GM18511 (cell line): Measurements from ENCODE around the gene GADD45G.

ENCODE experiments used
- ATAC-seq: cut with Tn5 transposase; IDR thresholded peaks from one replicate; pipeline ENCODE4 v1.9.1; 2021; ENCODE audit warnings: mild to moderate bottlenecking, moderate library complexity; ENCODE audit not compliant: unreplicated experiment

GADD45G gene, protein sequence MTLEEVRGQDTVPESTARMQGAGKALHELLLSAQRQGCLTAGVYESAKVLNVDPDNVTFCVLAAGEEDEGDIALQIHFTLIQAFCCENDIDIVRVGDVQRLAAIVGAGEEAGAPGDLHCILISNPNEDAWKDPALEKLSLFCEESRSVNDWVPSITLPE

GRCh38 chr9:89604729-89605464 is at the start of gene GADD45G:
Gene GADD45G (plus strand): TSS chr9:89605012. CDS start chr9:89605122, 110 bp downstream.
- ATAC-seq: peak; percentile 56

DNA sequence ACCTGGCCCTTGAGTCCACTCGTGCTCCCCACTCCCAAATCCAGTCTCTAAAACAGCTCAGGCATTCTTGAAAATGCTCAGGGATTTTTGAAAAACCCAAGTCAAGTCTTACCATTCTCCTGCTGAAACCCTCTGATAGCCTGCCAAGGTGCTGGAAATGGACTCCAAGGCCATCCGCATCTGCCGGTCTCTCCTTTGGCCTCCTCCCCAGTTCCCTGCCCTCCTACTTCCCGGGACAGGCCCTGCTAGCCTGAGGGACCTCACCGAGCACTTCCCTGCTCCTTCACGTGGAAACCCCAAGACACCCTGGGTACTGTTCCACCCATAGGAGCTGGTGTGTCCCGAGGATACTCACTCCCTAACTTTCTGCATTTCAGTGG is 49.8 kb upstream of the GADD45G start:
- no peak for ATAC-seq

- ATAC-seq: peak; percentile 82
These were observed 49.1 kb upstream of the GADD45G start for GRCh38 chr9:89555451-89556375.

GRCh38 chr9:89558196-89558899 is 46.5 kb upstream of the GADD45G start:
- ATAC-seq: no peak

- no peak for ATAC-seq
These were observed 45.9 kb upstream of the GADD45G start for GRCh38 chr9:89558948-89559347.

GRCh38 chr9:89562186-89562814 is 42.5 kb upstream of the GADD45G start:
- peak; percentile 82 for ATAC-seq

DNA sequence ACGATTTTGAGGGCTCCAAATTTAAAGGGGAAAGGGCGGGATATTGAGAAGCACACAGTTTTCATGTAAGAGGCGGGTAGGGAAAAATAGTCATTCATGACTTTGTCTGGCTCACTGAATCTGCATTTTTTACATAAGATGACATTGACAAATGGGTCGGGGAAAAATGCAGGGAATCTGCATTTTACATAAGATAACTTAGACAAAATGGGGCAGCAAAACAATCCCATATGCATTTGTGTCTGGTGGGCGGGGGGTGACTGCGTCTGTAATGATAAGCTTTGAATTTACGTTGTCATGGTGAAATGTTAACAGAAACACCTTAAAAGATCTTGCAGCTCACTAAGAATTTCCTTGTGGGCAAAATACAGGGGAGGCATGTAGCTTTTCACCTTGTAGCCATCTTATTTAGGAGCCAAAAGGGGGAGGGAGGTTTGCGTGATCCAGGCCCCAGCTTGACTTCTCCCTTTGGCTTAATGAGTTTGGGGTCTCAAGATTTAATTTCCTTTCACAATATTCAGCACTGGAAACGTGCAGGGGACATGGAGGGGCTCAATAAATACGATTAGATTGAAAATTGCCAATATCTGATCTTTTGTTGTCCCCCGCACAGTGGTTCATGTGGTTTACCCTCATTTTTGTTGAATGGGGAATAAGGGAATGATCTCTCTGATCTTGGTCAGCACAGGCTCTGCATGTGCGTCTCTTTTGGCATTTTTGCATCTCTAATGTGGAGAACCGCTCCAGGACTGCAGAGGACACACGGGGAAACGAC is 41.1 kb upstream of the GADD45G start:
- no peak for ATAC-seq

DNA sequence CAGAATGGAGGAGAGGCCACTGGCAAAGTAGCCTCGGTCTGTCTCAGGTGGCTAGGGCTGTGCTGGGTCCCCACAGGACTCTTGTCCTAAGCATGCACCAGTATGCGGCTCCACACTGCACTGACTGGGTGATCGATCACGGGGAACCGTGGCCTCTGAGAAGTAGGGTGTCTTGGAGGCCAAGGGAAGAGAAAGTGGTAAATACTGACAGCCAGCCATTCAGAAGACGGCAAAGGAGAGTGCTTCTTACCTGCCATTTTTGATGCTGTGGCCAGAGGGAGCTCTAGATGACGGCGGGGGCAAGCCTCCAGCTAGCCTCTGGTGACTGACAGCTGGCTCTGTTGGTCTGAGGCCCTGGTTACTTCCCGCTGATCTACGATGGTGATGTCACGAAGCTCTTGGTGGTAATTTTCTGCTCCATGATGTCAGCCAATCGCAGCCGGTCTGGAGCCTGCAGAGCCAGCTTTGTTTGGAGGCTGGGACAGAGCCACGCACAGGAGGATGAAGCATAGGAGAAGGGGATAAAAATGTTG is 40.4 kb upstream of the GADD45G start:
- peak; percentile 62 for ATAC-seq

DNA sequence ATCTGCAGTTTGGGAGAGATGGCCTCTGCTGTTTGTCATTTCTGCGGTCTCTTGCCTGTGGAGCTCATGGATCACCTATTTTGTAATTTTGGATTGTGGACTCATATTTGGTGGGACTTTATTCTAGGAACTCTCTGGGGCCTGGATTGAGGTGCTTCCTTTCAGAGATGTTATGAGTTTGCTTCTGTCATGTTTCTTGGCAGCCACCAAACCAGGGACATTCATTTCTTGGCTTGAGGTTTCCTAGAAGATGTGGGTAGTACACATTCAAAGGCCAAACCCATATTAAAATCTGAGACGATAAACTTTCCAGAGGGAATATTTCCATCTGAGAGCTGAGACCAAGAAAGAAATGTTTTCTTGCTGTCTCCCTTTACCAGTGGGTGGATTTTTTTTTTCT is 37.2 kb upstream of the GADD45G start:
- no peak for ATAC-seq

DNA sequence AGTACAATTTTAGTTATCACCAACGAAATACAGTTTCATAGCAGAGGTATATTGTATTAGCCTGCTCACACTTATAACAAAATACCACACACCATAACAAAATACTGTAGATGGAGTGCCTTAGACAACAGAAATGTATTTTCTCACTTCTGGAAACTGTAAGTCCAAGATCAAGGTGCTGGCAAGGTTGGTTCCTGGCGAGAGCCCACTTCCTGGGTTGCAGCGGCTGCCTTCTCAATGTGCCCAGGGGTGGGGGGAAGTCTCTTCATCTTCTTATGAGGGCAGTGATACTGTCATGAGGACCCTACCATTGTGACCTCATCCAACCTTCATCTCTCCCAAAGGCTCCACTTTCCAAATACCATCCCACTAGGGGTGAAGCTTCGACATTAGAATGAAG is 30.5 kb upstream of the GADD45G start:
- ATAC-seq: no peak

- ATAC-seq: no peak
These were observed 28.4 kb upstream of the GADD45G start for GRCh38 chr9:89576404-89576839.

DNA sequence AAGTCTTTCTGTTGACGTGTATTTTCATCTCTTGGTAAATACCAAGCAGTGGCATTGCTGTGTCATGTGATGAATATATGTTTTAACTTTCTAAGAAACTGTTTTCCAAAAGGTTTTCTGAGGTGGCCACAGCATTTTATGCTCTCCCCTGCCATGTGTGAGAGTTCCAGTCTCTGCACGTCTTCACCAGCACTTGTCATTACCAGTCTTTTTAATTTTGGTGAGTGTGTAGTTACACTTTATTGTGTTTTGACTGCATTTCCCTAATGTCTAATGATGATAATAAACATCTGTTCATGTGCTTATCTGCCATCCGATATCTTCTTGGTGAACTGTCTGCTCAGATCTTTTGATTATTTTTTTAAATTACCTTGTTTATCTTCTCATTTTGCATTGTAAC is 27.4 kb upstream of the GADD45G start:
- no peak for ATAC-seq

DNA sequence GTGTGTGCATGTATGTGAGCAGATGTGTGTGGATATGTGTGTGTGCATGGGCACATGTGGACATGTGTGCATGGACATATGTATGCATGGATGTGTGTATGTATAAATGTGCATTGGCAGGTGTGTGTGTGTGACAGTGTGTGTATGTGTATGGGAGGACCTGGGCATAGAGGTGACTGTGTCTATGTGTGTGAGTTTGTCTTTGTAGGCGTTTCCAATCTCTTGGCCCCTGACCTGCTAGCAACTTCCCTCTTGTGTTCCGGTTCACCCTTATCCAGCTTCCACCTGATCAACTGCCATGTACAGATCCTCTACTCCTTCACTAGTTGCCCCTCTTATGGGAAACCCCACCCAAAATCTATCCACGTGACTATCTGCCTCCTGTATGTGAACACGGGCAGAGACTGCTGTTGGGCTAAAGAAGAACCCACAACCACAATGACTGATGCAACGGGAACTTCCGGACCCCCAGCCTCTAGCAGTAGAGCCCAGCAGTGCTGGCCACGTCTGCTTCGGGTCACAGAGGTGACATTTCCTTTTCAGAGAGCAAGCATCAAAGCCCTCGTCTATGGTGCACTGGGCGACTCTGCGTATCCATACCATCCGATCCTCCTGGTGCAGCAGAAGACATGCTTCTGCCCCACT is 24.9 kb upstream of the GADD45G start:
- no peak for ATAC-seq

GRCh38 chr9:89586311-89586710 is 18.5 kb upstream of the GADD45G start:
- ATAC-seq: no peak

GRCh38 chr9:89588271-89588879 is 16.4 kb upstream of the GADD45G start:
- no peak for ATAC-seq

DNA sequence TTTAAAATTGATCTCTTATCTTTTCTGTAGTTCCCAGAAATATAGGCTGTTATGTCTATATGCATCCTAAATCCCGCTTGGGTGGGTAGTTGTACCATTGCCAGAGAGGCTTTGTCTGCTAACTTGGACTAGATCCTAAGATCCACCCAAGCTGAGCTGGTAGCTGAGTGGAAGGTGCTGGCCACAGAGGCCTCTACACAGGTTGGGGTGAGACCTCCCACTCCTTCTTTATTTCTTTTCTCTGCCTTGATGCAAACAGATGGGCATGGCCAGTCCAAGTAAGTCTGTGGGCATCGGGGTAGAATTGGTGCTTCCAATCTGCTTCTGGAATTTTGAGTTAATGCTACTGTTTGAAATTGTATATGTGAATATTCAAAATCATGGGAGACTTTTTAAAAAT is 14.4 kb upstream of the GADD45G start:
- no peak for ATAC-seq

DNA sequence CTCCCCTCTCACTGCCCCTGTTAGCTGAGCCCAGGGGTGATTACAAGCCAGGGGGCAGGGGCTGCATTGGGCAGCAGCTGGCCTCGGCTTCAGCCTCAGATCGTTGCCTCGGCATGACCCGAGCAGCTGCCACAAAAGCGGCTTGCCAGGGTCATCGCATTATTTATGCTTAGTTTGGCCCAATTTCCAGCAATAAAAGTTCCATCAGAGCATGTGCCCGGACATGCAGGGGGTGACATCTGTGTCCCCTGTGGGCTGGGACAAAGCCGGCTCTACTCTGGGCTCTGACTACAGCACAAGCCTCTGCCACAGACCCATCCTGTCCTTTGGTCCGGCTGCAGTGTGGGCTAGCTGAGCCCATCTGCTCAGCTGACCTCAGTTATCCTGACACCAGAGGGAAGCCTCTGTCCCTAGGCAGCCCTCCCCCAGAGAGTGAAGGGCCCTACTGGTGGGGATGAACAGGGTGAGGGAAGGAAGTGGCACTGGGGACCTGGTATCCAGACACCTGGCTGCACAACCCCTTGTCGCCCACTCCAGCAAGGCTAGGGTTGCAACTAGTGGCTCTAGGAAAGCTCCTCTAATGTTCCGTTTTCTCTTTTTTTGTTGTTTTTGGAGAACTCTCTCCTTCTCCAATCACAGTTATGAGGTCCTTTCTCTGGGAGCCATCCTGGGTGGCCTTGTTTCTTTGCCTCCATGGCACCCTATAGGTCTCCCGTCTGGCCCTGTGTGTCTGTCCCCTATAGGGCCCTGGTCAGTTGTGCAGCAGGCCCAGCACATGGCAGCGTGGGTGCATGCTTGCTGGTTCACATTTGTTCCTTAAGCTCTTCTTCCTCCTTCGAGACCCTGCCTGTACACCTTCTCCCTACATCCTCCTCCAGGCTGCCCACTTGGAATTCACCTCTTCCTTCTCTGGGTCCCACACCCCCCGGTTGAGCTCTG is 13.3 kb upstream of the GADD45G start:
- no peak for ATAC-seq
